Measurements from ENCODE around the gene LIME1. TPM values are rescaled to one million over a fixed set of nuclear protein-coding genes. Genes with fewer than 3 reads are reported as not detected.

LIME1 gene
- total and polyA plus RNA-seq, 10 donors: 24.0 to 96.6 (median 49.5) TPM

- Histone ChIP-seq H3K27me3 (replicated peaks in 1 of 7) (no peaks in the 10 kb centered on the region), H3K9me3 (no peaks in the 10 kb centered on the region), H3K27ac (peak overlapping the region in 7 of 8 donors; percentile 27 to 95 (median 90)), H3K4me1 (peaks cover 26 to 87% (median 62%) of the 10 kb centered on the region in 6 donors), H3K4me3 (peak overlapping the region in 1 of 8 donors; percentile 92), H3K36me3 (peaks cover 0 to 79% (median 38%) of the 10 kb centered on the region in 6 donors)
- intact Hi-C loops (cut with DNase I; ENCODE audit: low total_unique reads): loop anchor here (10.0 kb wide), 1 partner anchor 159 kb away; the partner anchor contains the start of genes ABHD16B and TPD52L2
- no peak for DNase-seq
- WGBS, 5 donors: 87 to 92% (median 91%) methylated on average over 7 to 8 of the region's 8 CpGs
- TF ChIP-seq CTCF (IDR thresholded peaks at IDR 0.05 in 8 of 11, conservative IDR thresholded peaks at IDR 0.05 in 3 of 11) (no peak), POLR2A (IDR thresholded peaks at IDR 0.05) (no peak), POLR2AphosphoS5 (IDR thresholded peaks at IDR 0.05) (no peak)
Observed at GRCh38 chr20:63705232-63706026, 31.0 kb upstream of the LIME1 start.

DNA sequence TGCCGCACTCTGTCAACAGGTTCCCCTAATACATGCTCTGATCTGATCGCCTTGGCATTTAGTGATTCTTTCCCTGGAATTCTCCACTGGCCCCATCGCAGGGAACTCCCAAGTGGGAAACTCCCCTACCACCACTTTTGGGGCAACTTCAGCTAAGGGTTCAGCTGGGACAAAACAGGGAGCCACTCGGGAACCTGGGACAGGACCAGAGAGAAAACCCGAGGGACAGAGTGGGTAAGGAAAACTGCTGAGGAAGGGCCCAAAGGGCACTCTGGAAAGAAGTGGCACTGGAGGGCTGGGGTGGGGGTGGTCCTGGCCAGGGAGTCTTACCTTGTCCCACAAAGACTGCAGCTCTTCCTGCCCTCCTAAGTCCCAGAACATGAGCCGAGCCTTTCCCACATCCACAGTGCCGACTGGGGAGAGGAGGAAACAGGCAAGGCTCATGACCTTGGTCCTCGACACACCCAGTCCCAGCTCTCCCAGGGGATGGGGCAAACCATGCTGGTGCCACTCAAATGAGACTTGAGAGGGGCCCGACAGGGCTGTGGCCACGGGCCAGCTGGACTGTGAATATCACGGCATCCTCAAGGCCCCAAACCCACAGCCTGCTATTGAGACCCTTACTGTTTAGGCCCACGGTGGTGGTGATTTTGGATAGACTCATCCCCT lies 30.3 kb upstream of the LIME1 start:
- intact Hi-C loops (cut with DNase I; ENCODE audit: low total_unique reads): loop anchor here (10.0 kb wide), 1 partner anchor 159 kb away; the partner anchor contains the start of genes ABHD16B and TPD52L2
- Histone ChIP-seq H3K27me3 (replicated peaks in 1 of 7) (no peaks in the 10 kb centered on the region), H3K36me3 (peaks cover 0 to 79% (median 43%) of the 10 kb centered on the region in 6 donors), H3K27ac (peak overlapping the region; percentile 83 to 95 (median 90)), H3K4me1 (peaks cover 27 to 87% (median 63%) of the 10 kb centered on the region in 6 donors), H3K9me3 (no peaks in the 10 kb centered on the region), H3K4me3 (peak overlapping the region in 7 of 8 donors; percentile 75 to 98 (median 89))
- WGBS, 5 donors: 70 to 88% (median 75%) methylated on average over 12 of the region's 12 CpGs
- peak; percentile 78 for DNase-seq
- no peak for TF ChIP-seq CTCF (IDR thresholded peaks at IDR 0.05 in 8 of 11, conservative IDR thresholded peaks at IDR 0.05 in 3 of 11)
- TF ChIP-seq POLR2AphosphoS5 (IDR thresholded peaks at IDR 0.05): peak in 2 of 3 donors; percentile 20 to 38

DNA sequence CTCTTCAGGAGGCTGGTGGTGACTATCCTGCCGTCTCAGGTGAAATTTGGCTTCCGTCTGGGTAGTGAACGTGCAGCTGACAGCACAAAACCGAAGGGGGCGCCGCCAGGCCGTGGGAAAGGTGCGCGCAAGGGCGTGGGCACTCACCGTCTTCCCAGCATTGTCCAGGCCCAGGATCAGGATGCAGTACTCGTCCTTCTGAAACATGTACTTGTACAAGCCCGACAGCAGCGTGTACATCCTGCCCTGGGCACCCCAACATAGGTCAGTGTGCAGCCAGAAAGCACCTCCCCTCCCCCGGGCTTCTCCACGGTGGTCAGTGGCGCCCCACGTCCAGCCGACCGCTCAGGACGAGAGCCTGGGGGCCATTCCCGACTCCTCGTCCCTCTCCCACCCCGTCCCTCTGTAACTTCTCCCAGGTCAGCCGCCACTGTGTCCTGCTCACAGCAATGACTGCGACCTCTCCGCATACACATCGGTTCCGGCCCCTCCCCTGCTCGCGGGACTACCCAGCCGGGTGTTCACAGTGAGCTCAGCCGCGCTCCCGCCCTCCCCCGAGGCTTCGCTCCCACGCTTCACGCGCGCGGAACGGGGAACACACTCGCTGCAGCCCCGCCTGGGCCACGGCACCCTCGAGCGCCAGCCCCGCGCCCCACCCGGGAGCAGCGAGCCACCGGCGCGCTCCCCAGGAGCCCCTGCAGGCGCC lies 29.5 kb upstream of the LIME1 start:
- TF ChIP-seq CTCF (IDR thresholded peaks at IDR 0.05 in 8 of 11, conservative IDR thresholded peaks at IDR 0.05 in 3 of 11): peak in 9 of 11 experiments; percentile 11 to 52 (median 35)
- TF ChIP-seq POLR2A (IDR thresholded peaks at IDR 0.05): no peak
- TF ChIP-seq POLR2AphosphoS5 (IDR thresholded peaks at IDR 0.05): no peak
- Histone ChIP-seq H3K4me3 (peak overlapping the region; percentile 75 to 98 (median 90)), H3K27me3 (replicated peaks in 1 of 7) (no peaks in the 10 kb centered on the region), H3K9me3 (peaks cover 0 to 1% (median 0%) of the 10 kb centered on the region in 8 donors), H3K36me3 (peaks cover 0 to 80% (median 49%) of the 10 kb centered on the region in 6 donors), H3K4me1 (peaks cover 27 to 87% (median 68%) of the 10 kb centered on the region in 6 donors), H3K27ac (peak overlapping the region; percentile 83 to 95 (median 90))
- intact Hi-C loops (cut with DNase I; ENCODE audit: low total_unique reads): loop anchor here (10.0 kb wide), 1 partner anchor 158 kb away; the partner anchor contains the start of genes ABHD16B and TPD52L2
- peak; percentile 91 for DNase-seq
- WGBS, 5 donors: 3 to 16% (median 4%) methylated on average over 17 to 56 of the region's 56 CpGs
